Hippocampal formation (tissue), 2 donors: ENCODE measurements around the gene GALR2.

Experiments used
- DNase-seq, 2 donors: peaks; one replicate each; lab custom pipeline; 2025; lab: John Stamatoyannopoulos, UW

The GALR2 gene

DNA sequence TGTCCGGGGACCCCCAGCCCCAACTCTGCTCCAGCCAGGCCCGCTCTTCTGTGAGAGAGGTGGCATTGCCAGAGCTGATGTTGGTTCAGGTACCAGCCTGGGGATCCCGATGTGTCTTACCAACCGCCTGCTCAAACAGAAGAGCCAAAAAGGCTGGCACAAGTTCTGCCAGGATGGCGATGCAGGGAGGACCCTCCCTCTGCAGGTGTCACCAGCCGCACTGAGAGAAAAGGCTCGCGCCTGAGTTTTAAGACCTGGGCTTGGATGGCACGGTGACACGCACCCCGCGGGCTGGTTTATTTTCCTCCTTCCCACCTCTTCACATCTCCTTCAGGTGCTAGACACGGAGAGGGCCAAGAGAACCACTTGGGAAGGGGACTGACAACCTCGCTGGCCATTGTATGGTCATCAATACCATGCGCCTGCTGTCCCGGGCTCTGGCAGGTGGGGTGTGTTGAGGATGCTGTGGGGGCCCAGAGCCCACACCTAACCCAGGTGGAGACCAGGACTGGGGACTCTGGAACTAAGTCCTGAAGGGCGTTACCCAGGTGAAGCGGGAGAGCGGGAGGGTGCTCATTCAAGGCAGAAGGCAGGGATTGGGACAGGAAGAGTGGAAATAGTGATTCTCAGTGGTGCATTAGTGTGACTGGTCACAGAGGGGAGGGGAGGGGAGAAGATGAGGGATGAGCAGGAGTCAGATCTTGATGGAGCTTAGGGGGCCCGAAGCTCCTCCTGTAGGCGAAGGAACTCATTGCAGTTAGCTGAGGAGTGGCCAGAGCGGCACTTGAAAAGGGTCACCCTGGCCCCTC, 50.2 kb downstream of the GALR2 start:
- no peak for DNase-seq

DNA sequence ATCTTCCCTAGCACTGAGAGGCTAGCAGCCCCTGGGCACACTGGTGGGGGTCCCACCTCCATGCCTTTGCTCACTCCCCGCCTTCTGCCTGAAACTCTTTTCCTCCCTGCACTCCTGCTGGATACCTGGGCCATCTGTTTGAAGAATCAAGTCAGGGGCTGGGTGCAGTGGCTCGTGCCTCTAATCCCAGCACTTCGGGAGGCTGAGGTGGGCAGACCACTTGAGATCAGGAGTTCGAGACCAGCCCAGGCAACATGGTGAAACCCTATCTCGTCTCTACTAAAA, 50.8 kb downstream of the GALR2 start:
- no peak for DNase-seq

DNA sequence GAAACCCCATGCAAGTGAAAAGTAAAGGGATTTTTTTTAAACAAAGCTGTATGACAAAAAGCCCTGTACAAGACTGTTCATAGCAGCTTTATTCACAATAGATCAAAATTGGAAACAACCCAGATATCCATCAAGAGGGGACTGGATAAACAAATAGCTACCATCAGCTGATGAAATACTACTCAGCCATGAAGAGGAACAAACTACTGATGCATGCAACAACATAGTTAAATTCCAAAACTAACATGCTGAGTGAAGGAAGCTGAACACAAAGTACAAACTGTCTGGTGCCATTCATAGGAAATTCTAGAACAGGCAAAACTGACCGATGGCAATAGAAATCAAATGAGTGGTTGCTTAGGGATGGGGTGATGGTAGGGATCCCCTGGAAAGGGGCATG, 51.3 kb downstream of the GALR2 start:
- no peak for DNase-seq
